ENCODE results near the gene KRTAP16-1.
"Not testable (repeated sequence)": the region's sequence is repeated elsewhere in the genome, so short reads cannot be mapped to it uniquely, and the experiment has no call there.

- TF ChIP-seq SIN3A (IDR thresholded peaks at IDR 0.05; ENCODE audit: borderline replicate concordance, insufficient read depth, low read length); POLR2AphosphoS5 (IDR thresholded peaks at IDR 0.05; ENCODE audit: low read depth, low read length); TAF1 (IDR thresholded peaks at IDR 0.05; ENCODE audit: borderline replicate concordance, insufficient read depth, low read length); REST (IDR thresholded peaks at IDR 0.05; ENCODE audit: insufficient read depth in 1 of 2, low read depth in 2 of 2, low read length in 2 of 2): not testable (repeated sequence)
Observed at GRCh38 chr17:41350381-41350878, 41.3 kb upstream of the KRTAP16-1 start, which contains the start of gene KRT33A.

All from PFSK-1 (cell line).